ENCODE results near the gene NUPR1. TPM values are rescaled to one million over a fixed set of nuclear protein-coding genes. Genes with fewer than 3 reads are reported as not detected.
"Not testable (repeated sequence)": the region's sequence is repeated elsewhere in the genome, so short reads cannot be mapped to it uniquely, and the experiment has no call there.

NUPR1 gene
- total RNA-seq, 1 experiment from 2014 or later: 0.19 TPM

DNA sequence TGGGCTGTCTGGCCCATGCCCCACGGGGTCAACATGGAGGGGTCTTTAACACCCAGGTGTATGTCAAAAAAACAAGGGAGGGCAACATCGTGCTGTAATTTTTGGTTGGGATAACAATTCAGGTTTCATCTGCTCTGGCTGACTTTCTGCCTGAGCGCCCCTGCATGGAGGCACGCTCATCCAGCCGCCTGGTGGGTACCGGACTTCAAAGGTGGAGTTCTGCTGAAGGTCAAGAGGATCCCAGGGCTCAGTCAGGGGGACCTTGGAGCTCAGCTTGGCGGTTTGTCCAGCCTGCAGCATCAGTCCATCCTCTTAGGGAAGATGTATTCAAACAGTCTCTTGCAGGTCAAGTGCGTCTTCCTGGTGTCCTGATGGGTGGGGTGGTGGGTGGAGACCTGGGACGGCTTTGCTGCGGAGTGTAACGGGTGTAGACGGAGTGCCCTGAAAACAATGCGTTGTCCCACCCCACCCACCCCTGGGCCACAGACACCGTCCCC lies 9.6 kb upstream of the NUPR1 start:
- no peaks in the 10 kb centered on the region for H3K9me3 ChIP-seq (ENCODE audit: low read depth, low read length, poor library complexity, severe bottlenecking)
- H3K36me3 ChIP-seq (ENCODE audit: insufficient read depth, low read length, poor library complexity, severe bottlenecking): no peaks in the 10 kb centered on the region
- no peak for TF ChIP-seq EZH2 (IDR thresholded peaks at IDR 0.05; ENCODE audit: borderline replicate concordance, low read depth, low read length, poor library complexity, severe bottlenecking)
- TF ChIP-seq, protein P1, sequence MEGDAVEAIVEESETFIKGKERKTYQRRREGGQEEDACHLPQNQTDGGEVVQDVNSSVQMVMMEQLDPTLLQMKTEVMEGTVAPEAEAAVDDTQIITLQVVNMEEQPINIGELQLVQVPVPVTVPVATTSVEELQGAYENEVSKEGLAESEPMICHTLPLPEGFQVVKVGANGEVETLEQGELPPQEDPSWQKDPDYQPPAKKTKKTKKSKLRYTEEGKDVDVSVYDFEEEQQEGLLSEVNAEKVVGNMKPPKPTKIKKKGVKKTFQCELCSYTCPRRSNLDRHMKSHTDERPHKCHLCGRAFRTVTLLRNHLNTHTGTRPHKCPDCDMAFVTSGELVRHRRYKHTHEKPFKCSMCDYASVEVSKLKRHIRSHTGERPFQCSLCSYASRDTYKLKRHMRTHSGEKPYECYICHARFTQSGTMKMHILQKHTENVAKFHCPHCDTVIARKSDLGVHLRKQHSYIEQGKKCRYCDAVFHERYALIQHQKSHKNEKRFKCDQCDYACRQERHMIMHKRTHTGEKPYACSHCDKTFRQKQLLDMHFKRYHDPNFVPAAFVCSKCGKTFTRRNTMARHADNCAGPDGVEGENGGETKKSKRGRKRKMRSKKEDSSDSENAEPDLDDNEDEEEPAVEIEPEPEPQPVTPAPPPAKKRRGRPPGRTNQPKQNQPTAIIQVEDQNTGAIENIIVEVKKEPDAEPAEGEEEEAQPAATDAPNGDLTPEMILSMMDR (conservative IDR thresholded peaks at IDR 0.05; ENCODE audit: low read depth, low read length): no peak
- intact Hi-C loops (cut with micrococcal nuclease; ENCODE audit: unreplicated experiment): no loop called here
- ChIA-PET POLR2A (ENCODE audit: low non-redundant PET) (no interaction called here), CTCF (no interaction called here)
- H3K27me3 ChIP-seq (replicated peaks; ENCODE audit: insufficient read depth, low read depth, low read length, poor library complexity): no peaks in the 10 kb centered on the region
- BruUV-seq (replicated peaks): no TSS peak
- H3K4me1 ChIP-seq (ENCODE audit: insufficient read depth, low read length, poor library complexity, severe bottlenecking): no peaks in the 10 kb centered on the region
- no peak overlapping the region for H3K4me3 ChIP-seq (ENCODE audit: low read depth, low read length, poor library complexity, severe bottlenecking)
- DNase-seq (ENCODE audit: low spot score): no peak
- no peak overlapping the region for H3K27ac ChIP-seq (ENCODE audit: low read depth, low read length, poor library complexity, severe bottlenecking)

DNA sequence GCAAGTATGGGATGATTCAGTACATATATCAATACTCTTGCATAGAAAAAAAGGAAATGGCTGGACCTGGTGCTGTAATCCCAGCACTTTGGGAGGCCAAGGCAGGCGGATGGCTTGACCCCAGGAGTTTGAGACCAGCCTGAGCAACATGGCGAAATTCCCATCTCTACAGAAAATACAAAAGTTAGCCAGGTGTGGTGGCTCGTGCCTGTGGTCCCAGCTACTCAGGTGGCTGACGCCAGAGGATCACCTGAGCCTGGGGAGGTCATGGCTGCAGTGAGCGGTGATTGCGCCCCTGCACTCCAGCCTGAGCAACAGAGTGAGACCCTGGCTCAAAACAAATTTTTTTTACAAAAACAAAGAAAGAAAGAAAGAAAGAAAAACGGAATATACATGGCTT lies 7.9 kb upstream of the NUPR1 start:
- CTCF ChIA-PET: no interaction called here
- H3K27ac ChIP-seq (ENCODE audit: low read depth, low read length, poor library complexity, severe bottlenecking): no peak overlapping the region
- no peaks in the 10 kb centered on the region for H3K4me1 ChIP-seq (ENCODE audit: insufficient read depth, low read length, poor library complexity, severe bottlenecking)
- intact Hi-C loops (cut with micrococcal nuclease; ENCODE audit: unreplicated experiment): no loop called here
- POLR2A ChIA-PET (ENCODE audit: low non-redundant PET): no interaction called here
- BruUV-seq (replicated peaks): no TSS peak
- H3K9me3 ChIP-seq (ENCODE audit: low read depth, low read length, poor library complexity, severe bottlenecking): no peaks in the 10 kb centered on the region
- H3K4me3 ChIP-seq (ENCODE audit: low read depth, low read length, poor library complexity, severe bottlenecking): no peak overlapping the region
- H3K36me3 ChIP-seq (ENCODE audit: insufficient read depth, low read length, poor library complexity, severe bottlenecking): no peaks in the 10 kb centered on the region
- TF ChIP-seq, protein P1 (conservative IDR thresholded peaks at IDR 0.05; ENCODE audit: low read depth, low read length): no peak
- TF ChIP-seq EZH2 (IDR thresholded peaks at IDR 0.05; ENCODE audit: borderline replicate concordance, low read depth, low read length, poor library complexity, severe bottlenecking): no peak
- H3K27me3 ChIP-seq (replicated peaks; ENCODE audit: insufficient read depth, low read depth, low read length, poor library complexity): no peaks in the 10 kb centered on the region
- no peak for DNase-seq (ENCODE audit: low spot score)

GRCh38 chr16:28545964-28546363 lies 7.2 kb upstream of the NUPR1 start:
- BruUV-seq (replicated peaks); CTCF ChIA-PET; POLR2A ChIA-PET (ENCODE audit: low non-redundant PET): not testable (repeated sequence)

GRCh38 chr16:28544998-28545397 lies 6.2 kb upstream of the NUPR1 start:
- DNase-seq (ENCODE audit: low spot score): no peak
- no peaks in the 10 kb centered on the region for H3K9me3 ChIP-seq (ENCODE audit: low read depth, low read length, poor library complexity, severe bottlenecking)
- H3K27me3 ChIP-seq (replicated peaks; ENCODE audit: insufficient read depth, low read depth, low read length, poor library complexity): no peaks in the 10 kb centered on the region
- H3K4me1 ChIP-seq (ENCODE audit: insufficient read depth, low read length, poor library complexity, severe bottlenecking): no peaks in the 10 kb centered on the region
- intact Hi-C loops (cut with micrococcal nuclease; ENCODE audit: unreplicated experiment): no loop called here
- BruUV-seq (replicated peaks): no TSS peak
- H3K27ac ChIP-seq (ENCODE audit: low read depth, low read length, poor library complexity, severe bottlenecking): no peak overlapping the region
- H3K36me3 ChIP-seq (ENCODE audit: insufficient read depth, low read length, poor library complexity, severe bottlenecking): no peaks in the 10 kb centered on the region
- TF ChIP-seq, protein P1 (conservative IDR thresholded peaks at IDR 0.05; ENCODE audit: low read depth, low read length): no peak
- no peak for TF ChIP-seq EZH2 (IDR thresholded peaks at IDR 0.05; ENCODE audit: borderline replicate concordance, low read depth, low read length, poor library complexity, severe bottlenecking)
- POLR2A ChIA-PET (ENCODE audit: low non-redundant PET): no interaction called here
- H3K4me3 ChIP-seq (ENCODE audit: low read depth, low read length, poor library complexity, severe bottlenecking): no peak overlapping the region
- CTCF ChIA-PET: no interaction called here

More at GRCh38 chr16:28545964-28546363, 7.2 kb upstream of the NUPR1 start:
- H3K4me3 ChIP-seq (ENCODE audit: low read depth, low read length, poor library complexity, severe bottlenecking); H3K9me3 ChIP-seq (ENCODE audit: low read depth, low read length, poor library complexity, severe bottlenecking); H3K36me3 ChIP-seq (ENCODE audit: insufficient read depth, low read length, poor library complexity, severe bottlenecking); H3K27me3 ChIP-seq (replicated peaks; ENCODE audit: insufficient read depth, low read depth, low read length, poor library complexity); H3K4me1 ChIP-seq (ENCODE audit: insufficient read depth, low read length, poor library complexity, severe bottlenecking); intact Hi-C loops (cut with micrococcal nuclease; ENCODE audit: unreplicated experiment); H3K27ac ChIP-seq (ENCODE audit: low read depth, low read length, poor library complexity, severe bottlenecking); DNase-seq (ENCODE audit: low spot score): not testable (repeated sequence)
